HEK293T (cell line): ENCODE data around the gene TTC33.
"Not testable (repeated sequence)": the region's sequence is repeated elsewhere in the genome, so short reads cannot be mapped to it uniquely, and the experiment has no call there.

ENCODE experiments used
- CTCF ChIA-PET: fragments of 350-600 bp; formaldehyde crosslinking; extraction: SDS; loops from one replicate; lab custom pipeline; 2021; ENCODE audit warnings: antibody characterized with exemption, inconsistent platforms; lab: Yijun Ruan, JAX
- POLR2A ChIA-PET: fragments of 350-600 bp; formaldehyde crosslinking; extraction: SDS; loops from one replicate; lab custom pipeline; 2020; ENCODE audit warnings: antibody characterized with exemption, inconsistent platforms; lab: Yijun Ruan, JAX
- DNase-seq: peaks from one replicate; pipeline ENCODE4 v3.0.0; 2012; ENCODE audit warnings: mixed read lengths; ENCODE audit errors: extremely low spot score
- ARNT ChIP-seq: fragments of 450-650 bp; IDR thresholded peaks from 2 replicates; pipeline ENCODE4 v1.6.1; 2017; ENCODE audit warnings: mild to moderate bottlenecking
- BHLHE40 ChIP-seq: fragments of 450-650 bp; IDR thresholded peaks from 2 replicates; pipeline ENCODE4 v1.6.1; 2016; ENCODE audit warnings: mild to moderate bottlenecking, moderate library complexity, borderline replicate concordance
- CTBP1 ChIP-seq: fragments of 450-650 bp; IDR thresholded peaks from 2 replicates; pipeline ENCODE4 v1.6.1; 2016; ENCODE audit warnings: borderline replicate concordance
- ELF4 ChIP-seq: fragments of 450-650 bp; IDR thresholded peaks from 2 replicates; pipeline ENCODE4 v1.6.1; 2017; ENCODE audit warnings: antibody characterized with exemption
- FOXA1 ChIP-seq: fragments of 450-650 bp; IDR thresholded peaks from 2 replicates; pipeline ENCODE4 v1.6.1; 2016; ENCODE audit warnings: mild to moderate bottlenecking
- FOXK2 ChIP-seq: fragments of 450-650 bp; IDR thresholded peaks from 2 replicates; pipeline ENCODE4 v1.6.1; 2016; ENCODE audit warnings: mild to moderate bottlenecking
- FOXM1 ChIP-seq: fragments of 450-650 bp; IDR thresholded peaks from 2 replicates; pipeline ENCODE4 v1.6.1; 2017; ENCODE audit warnings: mild to moderate bottlenecking, borderline replicate concordance
- HDGF ChIP-seq: fragments of 450-650 bp; IDR thresholded peaks from 2 replicates; pipeline ENCODE4 v1.6.1; 2017; ENCODE audit warnings: antibody characterized with exemption, borderline replicate concordance
- L3MBTL2 ChIP-seq: fragments of 450-650 bp; conservative IDR thresholded peaks from 2 replicates; pipeline ENCODE4 v1.6.1; 2016; ENCODE audit warnings: mild to moderate bottlenecking
- LEF1 ChIP-seq: fragments of 450-650 bp; IDR thresholded peaks from 2 replicates; pipeline ENCODE4 v1.6.1; 2017; ENCODE audit warnings: mild to moderate bottlenecking, borderline replicate concordance
- NFRKB ChIP-seq: fragments of 450-650 bp; IDR thresholded peaks from 2 replicates; pipeline ENCODE4 v1.6.1; 2016; ENCODE audit warnings: mild to moderate bottlenecking, moderate library complexity
- SP1 ChIP-seq: fragments of 450-650 bp; IDR thresholded peaks from 2 replicates; pipeline ENCODE4 v1.6.1; 2017
- SUZ12 ChIP-seq: fragments of 450-650 bp; IDR thresholded peaks from 2 replicates; pipeline ENCODE4 v1.6.1; 2016; ENCODE audit warnings: mild to moderate bottlenecking
- TARDBP ChIP-seq: fragments of 450-650 bp; IDR thresholded peaks from 2 replicates; pipeline ENCODE4 v1.6.1; 2016
- ZNF384 ChIP-seq: fragments of 450-650 bp; IDR thresholded peaks from 2 replicates; pipeline ENCODE4 v1.6.1; 2016
- TF ChIP-seq, protein P1 (sequence below): fragments of 450-650 bp; IDR thresholded peaks from 2 replicates; pipeline ENCODE4 v1.6.1; 2016

The TTC33 gene

GRCh38 chr5:40660751-40661150 lies 95.0 kb downstream of the TTC33 start:
- TF ChIP-seq, protein P1, sequence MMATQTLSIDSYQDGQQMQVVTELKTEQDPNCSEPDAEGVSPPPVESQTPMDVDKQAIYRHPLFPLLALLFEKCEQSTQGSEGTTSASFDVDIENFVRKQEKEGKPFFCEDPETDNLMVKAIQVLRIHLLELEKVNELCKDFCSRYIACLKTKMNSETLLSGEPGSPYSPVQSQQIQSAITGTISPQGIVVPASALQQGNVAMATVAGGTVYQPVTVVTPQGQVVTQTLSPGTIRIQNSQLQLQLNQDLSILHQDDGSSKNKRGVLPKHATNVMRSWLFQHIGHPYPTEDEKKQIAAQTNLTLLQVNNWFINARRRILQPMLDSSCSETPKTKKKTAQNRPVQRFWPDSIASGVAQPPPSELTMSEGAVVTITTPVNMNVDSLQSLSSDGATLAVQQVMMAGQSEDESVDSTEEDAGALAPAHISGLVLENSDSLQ: no peak
- TF ChIP-seq FOXA1 (no peak), FOXM1 (no peak), TARDBP (no peak), ARNT (no peak), L3MBTL2 (no peak), NFRKB (no peak), SP1 (no peak), ZNF384 (no peak), FOXK2 (no peak)
- ChIA-PET POLR2A (no interaction called here), CTCF (no interaction called here)
- no peak for DNase-seq

DNA sequence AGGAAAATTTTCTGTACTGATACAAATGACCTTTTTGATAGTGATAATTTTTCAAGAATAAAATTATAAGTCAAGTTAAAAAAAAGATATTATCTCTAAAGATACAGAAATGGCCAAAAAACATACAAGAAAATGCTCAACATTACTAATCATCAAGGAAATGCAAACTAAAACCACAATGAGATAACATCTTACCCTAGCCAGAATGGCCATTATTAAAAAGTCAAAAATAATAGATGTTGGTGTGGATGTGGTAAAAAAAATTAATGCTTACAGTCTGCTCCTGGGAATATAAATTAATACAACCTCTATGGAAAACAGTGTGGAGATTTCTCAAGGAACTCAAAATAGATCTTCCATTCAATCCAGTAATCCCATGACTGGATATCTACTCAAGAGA lies 99.0 kb downstream of the TTC33 start:
- CTCF ChIA-PET: no interaction called here
- DNase-seq: no peak
- TF ChIP-seq FOXA1 (no peak), NFRKB (no peak), HDGF (no peak), ARNT (no peak), L3MBTL2 (no peak), LEF1 (no peak), CTBP1 (no peak), SP1 (no peak), ZNF384 (no peak), FOXK2 (no peak), ELF4 (no peak), SUZ12 (no peak)
- TF ChIP-seq, protein P1: no peak
- POLR2A ChIA-PET: no interaction called here

DNA sequence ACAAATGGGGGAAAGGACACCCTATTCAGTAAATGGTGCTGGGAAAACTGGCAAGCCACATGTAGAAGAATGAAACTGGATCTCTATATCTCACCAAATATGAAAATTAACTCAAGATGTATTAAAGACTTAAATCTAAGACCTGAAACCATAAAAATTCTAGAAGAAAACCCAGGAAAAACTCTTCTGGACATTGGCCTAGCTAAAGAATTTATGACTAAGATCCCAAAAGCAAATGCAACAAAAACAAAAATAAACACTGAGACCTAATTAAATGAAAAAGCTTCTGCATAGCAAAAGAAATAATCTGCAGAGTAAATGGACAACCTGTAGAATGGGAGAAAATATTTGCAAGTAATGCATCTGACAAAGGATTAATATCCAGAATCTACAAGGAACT lies 99.7 kb downstream of the TTC33 start:
- CTCF ChIA-PET, POLR2A ChIA-PET, DNase-seq: not testable (repeated sequence)

- DNase-seq: no peak
- ChIA-PET CTCF (no interaction called here), POLR2A (no interaction called here)
- TF ChIP-seq ZNF384 (no peak), NFRKB (no peak), ARNT (no peak), FOXK2 (no peak), FOXM1 (no peak), ELF4 (no peak), HDGF (no peak), BHLHE40 (no peak), SP1 (no peak), TARDBP (no peak), L3MBTL2 (no peak), CTBP1 (no peak), LEF1 (no peak), SUZ12 (no peak), FOXA1 (no peak)
- TF ChIP-seq, protein P1: no peak
Observed at GRCh38 chr5:40655138-40655537, 100.6 kb downstream of the TTC33 start.

- ChIA-PET POLR2A (no interaction called here), CTCF (no interaction called here)
- no peak for TF ChIP-seq ZNF384
- no peak for TF ChIP-seq HDGF
- DNase-seq: no peak
Observed at GRCh38 chr5:40654377-40654991, 101.3 kb downstream of the TTC33 start.

GRCh38 chr5:40653221-40654022 lies 102.3 kb downstream of the TTC33 start:
- POLR2A ChIA-PET: no interaction called here
- DNase-seq: no peak
- CTCF ChIA-PET: no interaction called here
- no peak for TF ChIP-seq TARDBP
- TF ChIP-seq FOXK2: no peak
- TF ChIP-seq CTBP1: no peak
- no peak for TF ChIP-seq SUZ12
- no peak for TF ChIP-seq SP1
- no peak for TF ChIP-seq NFRKB
- TF ChIP-seq ARNT: no peak
- no peak for TF ChIP-seq ZNF384
- no peak for TF ChIP-seq FOXA1
- no peak for TF ChIP-seq BHLHE40
- TF ChIP-seq, protein P1: no peak
- TF ChIP-seq HDGF: no peak
- TF ChIP-seq FOXM1: no peak
- TF ChIP-seq L3MBTL2: no peak
